HFFc6 (cell line): ENCODE results near the gene ATL3. TPM values are rescaled to one million over a fixed set of nuclear protein-coding genes. Genes with fewer than 3 reads are reported as not detected.
A peak's percentile ranks its signal among the peaks of the same experiment; 100 is the strongest.

Experiments used
- DNase-seq: peaks from one replicate; pipeline ENCODE4 v3.0.0-alpha.2; 2018
- H3K27ac Mint-ChIP-seq: 2 replicates; pipeline ENCODE4 v1.8.0; 2020; ENCODE audit warnings: mild to moderate bottlenecking, mixed read lengths
- H3K27me3 Mint-ChIP-seq: 2 replicates; pipeline ENCODE4 v1.8.0; 2021; ENCODE audit warnings: mild to moderate bottlenecking, moderate library complexity, mixed read lengths; ENCODE audit not compliant: insufficient read depth
- H3K36me3 Mint-ChIP-seq: 2 replicates; pipeline ENCODE4 v1.8.0; 2021; ENCODE audit warnings: low read depth, mixed read lengths
- H3K4me1 Mint-ChIP-seq: 2 replicates; pipeline ENCODE4 v1.8.0; 2020; ENCODE audit warnings: low read depth, mixed read lengths
- H3K4me3 Mint-ChIP-seq: 2 replicates; pipeline ENCODE4 v1.8.0; 2020; ENCODE audit warnings: mild to moderate bottlenecking, moderate library complexity, mixed read lengths
- H3K9me3 Mint-ChIP-seq: 2 replicates; pipeline ENCODE4 v1.8.0; 2020; ENCODE audit warnings: mild to moderate bottlenecking, mixed read lengths
- total RNA-seq, 6 experiments: library from RNA; stranded (reverse); fragmentation: NEBNext Ultra II Directional; extraction: Animal tissue kit (Norgen Biotek cat#: 25700); gene quantifications; 2 replicates in 1 of 6; 3 replicates in 5 of 6; pipeline ENCODE4 v1.2.3, GENCODE V29; 2021
- TF ChIP-seq, protein P1 (sequence below): fragments of 200-600 bp; sonication (generic); IDR thresholded peaks from 2 replicates; pipeline ENCODE4 v1.5.0; 2021; ENCODE audit warnings: antibody characterized with exemption, mild to moderate bottlenecking

Gene ATL3
- total RNA-seq, 6 experiments from 2014 or later: 96.9 to 116 (median 109) TPM

DNA sequence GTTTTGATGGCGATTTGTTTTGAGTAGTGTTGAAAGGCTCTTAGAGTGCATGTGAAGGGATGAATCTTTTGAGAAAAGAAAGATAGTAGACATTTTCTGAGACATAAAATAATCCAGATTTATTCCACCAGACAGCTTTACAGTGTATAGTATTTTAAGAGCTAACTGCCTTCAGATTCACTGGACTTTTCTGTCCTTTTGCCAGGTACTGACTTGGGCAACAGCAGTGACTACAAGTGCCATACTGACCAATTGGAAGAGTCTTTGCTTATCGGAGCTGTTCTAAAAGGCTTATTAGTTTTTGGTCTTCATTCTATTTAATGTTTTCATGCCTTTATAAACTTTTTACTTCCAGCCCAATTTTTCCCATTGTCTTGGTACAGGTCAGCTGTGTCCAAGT is 42.6 kb upstream of the ATL3 start:
- H3K4me1 Mint-ChIP-seq: peaks cover 43% of the 10 kb centered on the region
- H3K36me3 Mint-ChIP-seq: peaks cover 7% of the 10 kb centered on the region; the same call in 1 of the 2 replicates
- H3K27ac Mint-ChIP-seq: no peak overlapping the region
- no peak overlapping the region for H3K4me3 Mint-ChIP-seq
- no peaks in the 10 kb centered on the region for H3K9me3 Mint-ChIP-seq
- no peak for DNase-seq
- H3K27me3 Mint-ChIP-seq: no peaks in the 10 kb centered on the region
- TF ChIP-seq, protein P1, sequence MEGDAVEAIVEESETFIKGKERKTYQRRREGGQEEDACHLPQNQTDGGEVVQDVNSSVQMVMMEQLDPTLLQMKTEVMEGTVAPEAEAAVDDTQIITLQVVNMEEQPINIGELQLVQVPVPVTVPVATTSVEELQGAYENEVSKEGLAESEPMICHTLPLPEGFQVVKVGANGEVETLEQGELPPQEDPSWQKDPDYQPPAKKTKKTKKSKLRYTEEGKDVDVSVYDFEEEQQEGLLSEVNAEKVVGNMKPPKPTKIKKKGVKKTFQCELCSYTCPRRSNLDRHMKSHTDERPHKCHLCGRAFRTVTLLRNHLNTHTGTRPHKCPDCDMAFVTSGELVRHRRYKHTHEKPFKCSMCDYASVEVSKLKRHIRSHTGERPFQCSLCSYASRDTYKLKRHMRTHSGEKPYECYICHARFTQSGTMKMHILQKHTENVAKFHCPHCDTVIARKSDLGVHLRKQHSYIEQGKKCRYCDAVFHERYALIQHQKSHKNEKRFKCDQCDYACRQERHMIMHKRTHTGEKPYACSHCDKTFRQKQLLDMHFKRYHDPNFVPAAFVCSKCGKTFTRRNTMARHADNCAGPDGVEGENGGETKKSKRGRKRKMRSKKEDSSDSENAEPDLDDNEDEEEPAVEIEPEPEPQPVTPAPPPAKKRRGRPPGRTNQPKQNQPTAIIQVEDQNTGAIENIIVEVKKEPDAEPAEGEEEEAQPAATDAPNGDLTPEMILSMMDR: no peak

DNA sequence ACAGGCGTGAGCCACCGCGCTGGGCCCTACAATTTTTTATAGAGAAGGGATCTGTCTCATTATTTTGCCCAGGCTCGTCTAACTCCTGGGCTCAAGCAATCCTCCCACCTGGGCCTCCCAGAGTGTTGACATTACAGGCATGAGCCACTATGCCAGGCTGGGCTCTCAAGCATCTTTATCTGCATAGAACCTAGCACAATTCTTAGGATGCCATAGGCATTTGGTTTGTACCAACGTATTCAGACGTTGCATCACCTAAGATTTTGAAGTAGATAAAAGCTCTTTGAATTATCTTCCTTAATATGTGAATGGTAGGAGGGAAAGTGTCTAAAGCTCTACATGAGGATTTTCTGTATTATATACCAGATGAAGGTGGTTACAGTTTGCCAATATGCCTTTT is 40.7 kb upstream of the ATL3 start:
- peaks cover 7% of the 10 kb centered on the region; the same call in 1 of the 2 replicates for H3K36me3 Mint-ChIP-seq
- H3K4me1 Mint-ChIP-seq: peaks cover 48% of the 10 kb centered on the region
- no peaks in the 10 kb centered on the region for H3K27me3 Mint-ChIP-seq
- H3K4me3 Mint-ChIP-seq: no peak overlapping the region
- H3K27ac Mint-ChIP-seq: no peak overlapping the region
- H3K9me3 Mint-ChIP-seq: no peaks in the 10 kb centered on the region
- DNase-seq: no peak
- TF ChIP-seq, protein P1: no peak

DNA sequence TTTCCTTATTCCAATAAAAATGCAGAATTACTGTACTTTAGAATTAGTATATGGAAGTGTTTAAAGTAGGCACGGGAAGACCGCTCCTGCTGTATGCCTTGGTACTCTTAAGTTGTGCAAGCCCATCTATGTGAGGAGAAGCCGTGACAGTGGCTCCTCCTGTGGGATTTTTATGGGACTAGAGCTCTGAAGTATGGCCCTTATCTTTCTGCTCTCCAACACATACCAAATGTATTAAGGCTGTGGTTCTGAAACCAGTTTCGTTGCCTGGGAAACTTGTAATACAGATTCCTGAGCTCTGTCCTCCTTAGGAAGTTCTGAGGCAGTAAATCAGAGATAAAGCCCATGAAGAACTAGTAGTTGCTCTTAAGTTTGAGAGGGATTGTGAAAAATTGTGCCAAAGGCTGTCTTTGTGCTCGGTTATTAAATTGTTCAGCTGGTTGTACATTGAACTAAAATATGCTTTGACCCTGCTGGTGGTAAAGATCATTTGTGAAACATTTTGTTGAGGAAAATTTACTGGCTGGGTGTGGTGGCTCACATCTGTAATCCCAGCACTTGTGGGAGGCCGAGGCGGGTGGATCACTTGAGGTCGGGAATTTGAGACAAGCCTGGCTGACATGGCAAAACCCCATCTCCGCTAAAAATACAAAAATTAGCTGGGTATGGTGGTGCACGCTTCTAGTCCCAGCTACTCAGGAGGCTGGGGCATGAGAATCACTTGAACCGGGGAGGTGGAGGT is 39.5 kb upstream of the ATL3 start:
- H3K4me3 Mint-ChIP-seq: no peak overlapping the region
- H3K9me3 Mint-ChIP-seq: no peaks in the 10 kb centered on the region
- H3K36me3 Mint-ChIP-seq: peaks cover 7% of the 10 kb centered on the region; the same call in 1 of the 2 replicates
- peak overlapping the region; percentile 74 for H3K27ac Mint-ChIP-seq
- TF ChIP-seq, protein P1: peak; percentile 36
- DNase-seq: peak; percentile 59
- H3K27me3 Mint-ChIP-seq: no peaks in the 10 kb centered on the region
- H3K4me1 Mint-ChIP-seq: peaks cover 46% of the 10 kb centered on the region

DNA sequence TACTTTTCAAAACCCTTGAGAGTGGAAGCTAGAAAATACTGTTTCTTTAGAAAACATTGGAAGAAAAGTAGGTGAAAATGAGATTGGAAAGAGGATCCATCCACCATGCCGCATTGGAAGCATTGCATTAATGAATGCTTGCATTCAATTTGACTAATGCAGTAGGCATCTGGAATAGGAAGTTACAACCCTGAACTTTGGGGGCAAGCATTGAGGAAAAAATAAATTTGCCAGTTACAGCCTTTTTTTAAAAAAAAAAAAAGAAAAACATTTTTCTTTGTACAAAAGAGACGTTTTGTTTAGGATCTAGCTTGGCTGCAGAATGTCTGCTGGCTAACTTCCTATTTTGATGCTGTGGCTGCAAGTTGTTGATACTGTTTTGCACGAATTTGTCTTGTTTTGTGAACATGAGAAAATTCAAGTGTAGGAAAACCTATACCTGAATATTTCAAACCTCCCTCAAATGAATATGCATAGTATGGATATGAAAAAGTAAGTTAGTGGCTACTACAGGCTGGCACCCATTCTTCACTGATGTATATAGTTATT is 38.2 kb upstream of the ATL3 start:
- no peak for DNase-seq
- Mint-ChIP-seq H3K9me3 (no peaks in the 10 kb centered on the region), H3K4me1 (peaks cover 39% of the 10 kb centered on the region), H3K4me3 (peak overlapping the region; percentile 7; the same call in 1 of the 2 replicates), H3K27me3 (no peaks in the 10 kb centered on the region), H3K36me3 (peaks cover 7% of the 10 kb centered on the region; the same call in 1 of the 2 replicates), H3K27ac (peak overlapping the region; percentile 30; the same call in 1 of the 2 replicates)
- TF ChIP-seq, protein P1: no peak

DNA sequence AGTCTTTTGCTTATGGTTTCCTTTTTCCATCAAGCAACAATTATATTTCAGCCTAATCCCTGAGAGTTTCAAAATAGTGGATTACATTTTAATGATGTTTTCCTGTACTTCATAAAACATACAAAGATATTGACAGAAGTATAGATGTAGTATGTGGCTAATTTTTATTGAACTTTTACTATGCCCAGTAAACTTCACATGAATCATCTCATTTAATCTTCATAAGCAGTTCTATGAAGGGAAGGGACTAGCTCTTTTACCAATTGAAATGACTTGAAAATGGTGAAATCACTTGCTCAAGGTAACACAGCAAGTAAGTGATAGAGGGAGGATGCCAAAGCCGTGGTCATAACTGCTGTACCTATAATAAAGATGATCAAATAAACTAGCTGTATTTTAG is 37.6 kb upstream of the ATL3 start:
- Mint-ChIP-seq H3K9me3 (no peaks in the 10 kb centered on the region), H3K27me3 (no peaks in the 10 kb centered on the region)

More for the DNA sequence above, 37.6 kb upstream of the ATL3 start:
- no peak for DNase-seq
- TF ChIP-seq, protein P1: no peak
- peaks cover 7% of the 10 kb centered on the region; the same call in 1 of the 2 replicates for H3K36me3 Mint-ChIP-seq
- peak overlapping the region; percentile 30; the same call in 1 of the 2 replicates for H3K27ac Mint-ChIP-seq
- no peak overlapping the region; the same call in 1 of the 2 replicates for H3K4me3 Mint-ChIP-seq
- peaks cover 40% of the 10 kb centered on the region for H3K4me1 Mint-ChIP-seq
